Measurements from ENCODE around the gene PDHX. TPM values are rescaled to one million over a fixed set of nuclear protein-coding genes. Genes with fewer than 3 reads are reported as not detected.

The PDHX gene
- total and polyA plus RNA-seq, 10 of the 15 experiments (the other 5 are each of a cell fraction or from before 2014, with no cell fraction given) = 14.5 to 41.9 (median 28.0) TPM

GRCh38 chr11:35034401-35034800 lies 118.0 kb downstream of the PDHX start:
- no peak for FAIRE-seq
- POLR2A ChIA-PET = no interaction called here
- no peak overlapping the region for H3K27ac ChIP-seq (ENCODE audit: control insufficient read depth, insufficient read depth)
- no peak for ATAC-seq
- H2AFZ ChIP-seq (ENCODE audit: control insufficient read depth, low read depth, low read length) = no peak overlapping the region
- H3K9me3 ChIP-seq (replicated peaks; ENCODE audit: control insufficient read depth, insufficient read depth, low read length) = no peaks in the 10 kb centered on the region
- H3K79me2 ChIP-seq (ENCODE audit: control insufficient read depth, insufficient read depth, low read length) = no peaks in the 10 kb centered on the region
- DNase-seq (ENCODE audit: low read depth, low spot score) = no peak
- CTCF ChIA-PET = interaction anchor here (1.8 kb wide), 1 partner anchor 132 kb away, joined by 3 read pairs; no protein-coding TSS in a partner anchor
- intact Hi-C loops (cut with micrococcal nuclease; ENCODE audit: unreplicated experiment) = no loop called here
- SMC1A ChIA-PET (ENCODE audit: uncharacterized antibody, unreplicated experiment) = interaction anchor here (1.5 to 4.1 kb wide), 5 partner anchors 16 to 108 kb away, joined by 3 to 33 read pairs (median 4); no protein-coding TSS in a partner anchor
- no peaks in the 10 kb centered on the region for H4K20me1 ChIP-seq (ENCODE audit: control insufficient read depth, insufficient read depth)
- 98% methylated on average over 3 of the region's 3 CpGs for WGBS (ENCODE audit: insufficient coverage, insufficient replicate concordance, low lambda C conversion rate, missing lambda C conversion rate)
- peaks cover 35% of the 10 kb centered on the region for H3K4me1 ChIP-seq (ENCODE audit: control insufficient read depth, insufficient read depth, low read length)
- TF ChIP-seq ATF3 (IDR thresholded peaks at IDR 0.05; ENCODE audit: borderline replicate concordance, extremely low read depth, low read depth, low read length) (no peak), EED (IDR thresholded peaks at IDR 0.05; ENCODE audit: low read depth) (no peak), ZBTB40 (IDR thresholded peaks at IDR 0.05; ENCODE audit: borderline replicate concordance) (no peak), ZNF274 (IDR thresholded peaks at IDR 0.05; ENCODE audit: insufficient read depth, insufficient read length) (no peak), POLR2A (IDR thresholded peaks at IDR 0.05; ENCODE audit: low read depth, low read length) (no peak), USF1 (IDR thresholded peaks at IDR 0.05; ENCODE audit: borderline replicate concordance, extremely low read length, insufficient read depth, low read depth, low read length) (no peak), MTA3 (IDR thresholded peaks at IDR 0.05; ENCODE audit: borderline replicate concordance, low read length) (no peak)
- in situ Hi-C loops (cut with MboI) = no loop called here
- no peaks in the 10 kb centered on the region for H3K36me3 ChIP-seq (ENCODE audit: control insufficient read depth in 2 of 2, insufficient read depth in 2 of 2, low read length in 1 of 2)
- no peaks in the 10 kb centered on the region for H3K27me3 ChIP-seq (replicated peaks in 1 of 2; ENCODE audit: control insufficient read depth in 2 of 2, insufficient read depth in 2 of 2, low read length in 1 of 2)
- RAD21 ChIA-PET (ENCODE audit: unreplicated experiment) = no interaction called here
- H3K4me3 ChIP-seq = no peak overlapping the region
- no peak overlapping the region for H3K9ac ChIP-seq (ENCODE audit: control insufficient read depth, insufficient read depth, low read length)
- BruUV-seq (replicated peaks) = no TSS peak
- no peak overlapping the region for H3K4me2 ChIP-seq (ENCODE audit: control insufficient read depth, insufficient read depth)

Measured in GM12878 (cell line).